Measurements from ENCODE around the gene PAQR8. TPM values are rescaled to one million over a fixed set of nuclear protein-coding genes. Genes with fewer than 3 reads are reported as not detected.

PAQR8 gene
- polyA plus RNA-seq, 1 donor from 2014 or later, result 1.8 TPM

- Histone ChIP-seq H2AFZ (ENCODE audit: low read depth, low read length) (no peak overlapping the region), H3K36me3 (ENCODE audit: insufficient read depth, low read length) (no peaks in the 10 kb centered on the region), H3K4me2 (ENCODE audit: low read length) (peak overlapping the region; percentile 88), H3K9me2 (ENCODE audit: insufficient read depth, low read length) (no peaks in the 10 kb centered on the region), H3K4me3 (ENCODE audit: low read length) (peak overlapping the region; percentile 82), H3K9me3 (ENCODE audit: low read length) (no peaks in the 10 kb centered on the region), H3K27ac (ENCODE audit: low read length) (no peak overlapping the region), H3K9ac (ENCODE audit: low read length) (peak overlapping the region; percentile 60), H3K79me2 (replicated peaks; ENCODE audit: insufficient read depth, low read length) (no peaks in the 10 kb centered on the region), H3F3A (ENCODE audit: insufficient read depth, low read length, poor library complexity, severe bottlenecking) (no peaks in the 10 kb centered on the region), H4K20me1 (ENCODE audit: insufficient read depth) (no peaks in the 10 kb centered on the region), H3K27me3 (ENCODE audit: insufficient read depth, low read depth, low read length) (peaks cover 14% of the 10 kb centered on the region)
- TF ChIP-seq TAF1 (IDR thresholded peaks at IDR 0.05; ENCODE audit: low read depth), result no peak
- no peak for TF ChIP-seq REST (IDR thresholded peaks at IDR 0.05; ENCODE audit: borderline replicate concordance)
Measured at GRCh38 chr6:52363228-52363867, 1.4 kb downstream of the PAQR8 start.

GRCh38 chr6:52364480-52365166 lies 2.7 kb downstream of the PAQR8 start:
- no peak overlapping the region for H3K4me3 ChIP-seq (ENCODE audit: low read length)
- H4K20me1 ChIP-seq (ENCODE audit: insufficient read depth), result no peaks in the 10 kb centered on the region
- no peaks in the 10 kb centered on the region for H3F3A ChIP-seq (ENCODE audit: insufficient read depth, low read length, poor library complexity, severe bottlenecking)
- no peak overlapping the region for H3K27ac ChIP-seq (ENCODE audit: low read length)
- no peaks in the 10 kb centered on the region for H3K9me2 ChIP-seq (ENCODE audit: insufficient read depth, low read length)
- no peaks in the 10 kb centered on the region for H3K9me3 ChIP-seq (ENCODE audit: low read length)
- TF ChIP-seq EP300 (conservative IDR thresholded peaks at IDR 0.05; ENCODE audit: poor library complexity, severe bottlenecking), result no peak
- TF ChIP-seq TAF1 (IDR thresholded peaks at IDR 0.05; ENCODE audit: low read depth), result no peak
- no peak for TF ChIP-seq CTCF (IDR thresholded peaks at IDR 0.05; ENCODE audit: poor library complexity, severe bottlenecking)
- TF ChIP-seq POLR2AphosphoS5 (IDR thresholded peaks at IDR 0.05), result no peak
- TF ChIP-seq RAD21 (conservative IDR thresholded peaks at IDR 0.05), result no peak
- TF ChIP-seq MXI1 (conservative IDR thresholded peaks at IDR 0.05; ENCODE audit: poor library complexity, severe bottlenecking), result no peak
- TF ChIP-seq EZH2 (IDR thresholded peaks at IDR 0.05; ENCODE audit: borderline replicate concordance, insufficient read depth, low read length, poor library complexity, severe bottlenecking), result no peak
- no peak for TF ChIP-seq REST (IDR thresholded peaks at IDR 0.05; ENCODE audit: borderline replicate concordance)
- TF ChIP-seq SMC3 (conservative IDR thresholded peaks at IDR 0.05; ENCODE audit: poor library complexity), result no peak
- H3K79me2 ChIP-seq (replicated peaks; ENCODE audit: insufficient read depth, low read length), result no peaks in the 10 kb centered on the region
- H3K27me3 ChIP-seq (ENCODE audit: insufficient read depth, low read depth, low read length), result peaks cover 14% of the 10 kb centered on the region
- no peak overlapping the region for H3K9ac ChIP-seq (ENCODE audit: low read length)
- H3K4me2 ChIP-seq (ENCODE audit: low read length), result no peak overlapping the region
- no peaks in the 10 kb centered on the region for H3K36me3 ChIP-seq (ENCODE audit: insufficient read depth, low read length)
- no peak overlapping the region for H2AFZ ChIP-seq (ENCODE audit: low read depth, low read length)
